ENCODE measurements around the gene ANKRD60.

DNA sequence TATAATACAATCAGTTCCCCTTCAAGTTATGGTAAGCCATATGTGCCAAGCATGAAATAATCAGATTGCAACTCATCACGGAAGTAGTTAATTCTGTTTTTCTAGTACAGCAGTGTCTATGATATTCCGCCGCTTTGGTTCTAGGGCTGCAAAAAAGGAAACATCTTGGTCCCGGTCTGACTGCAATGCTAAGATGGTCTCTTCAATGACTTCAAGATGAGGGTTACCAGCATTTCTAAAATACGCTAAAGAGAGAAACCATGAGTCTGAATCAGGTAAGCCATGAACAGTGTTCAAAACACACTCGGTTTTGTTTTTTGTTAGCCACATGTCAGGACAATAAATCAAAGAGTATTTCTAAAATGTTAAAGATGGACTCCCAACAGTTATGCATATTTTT lies 3.2 kb upstream of the ANKRD60 start:
- TF ChIP-seq CTCF (conservative IDR thresholded peaks at IDR 0.05; ENCODE audit: low read length) (no peak), EZH2phosphoT487 (IDR thresholded peaks at IDR 0.05; ENCODE audit: borderline replicate concordance, low read depth, low read length) (no peak)
